NCI-H1048 (cell line): ENCODE data around the gene XRCC1.
"Not testable (repeated sequence)": the region's sequence is repeated elsewhere in the genome, so short reads cannot be mapped to it uniquely, and the experiment has no call there.

Source experiments
- DNase-seq: peaks from one replicate; lab custom pipeline; 2025; lab: John Stamatoyannopoulos, UW

The XRCC1 gene

GRCh38 chr19:43575156-43575950, at the start of gene XRCC1, which contains the start of gene PINLYP:
Gene XRCC1 (minus strand): TSS chr19:43575527. CDS start chr19:43575458, 69 bp downstream.
Gene PINLYP (plus strand): TSS chr19:43575801. CDS start chr19:43577192, 1,391 bp downstream.
- DNase-seq, result peak; percentile 96

GRCh38 chr19:43624933-43625332, 49.6 kb upstream of the XRCC1 start:
- DNase-seq, result no peak

- no peak for DNase-seq
Observed at GRCh38 chr19:43623889-43624670, 48.8 kb upstream of the XRCC1 start.

GRCh38 chr19:43622956-43623355, 47.6 kb upstream of the XRCC1 start:
- no peak for DNase-seq

GRCh38 chr19:43622070-43622469, 46.7 kb upstream of the XRCC1 start:
- no peak for DNase-seq

- no peak for DNase-seq
Observed at GRCh38 chr19:43620061-43621001, 45.0 kb upstream of the XRCC1 start.

- peak; percentile 96 for DNase-seq
Observed at GRCh38 chr19:43619262-43620060, 44.1 kb upstream of the XRCC1 start, which contains the start of gene ZNF428. Gene ZNF428 (minus strand): TSS chr19:43619629. CDS start chr19:43614304, 5,325 bp downstream.

GRCh38 chr19:43618921-43619261, 43.6 kb upstream of the XRCC1 start:
- no peak for DNase-seq

- DNase-seq, result no peak
Observed at GRCh38 chr19:43616954-43617353, 41.6 kb upstream of the XRCC1 start.

GRCh38 chr19:43616306-43616705, 41.0 kb upstream of the XRCC1 start:
- DNase-seq, result no peak

- no peak for DNase-seq
Observed at GRCh38 chr19:43612374-43612773, 37.0 kb upstream of the XRCC1 start.

GRCh38 chr19:43611788-43612187, 36.5 kb upstream of the XRCC1 start, which contains the start of gene SRRM5:
Gene SRRM5 (plus strand): TSS chr19:43612088. CDS start chr19:43612122, 34 bp downstream.
- DNase-seq, result no peak

- no peak for DNase-seq
Observed at GRCh38 chr19:43610493-43610892, 35.2 kb upstream of the XRCC1 start.

GRCh38 chr19:43609872-43610271, 34.5 kb upstream of the XRCC1 start:
- no peak for DNase-seq

- no peak for DNase-seq
Observed at GRCh38 chr19:43607238-43608205, 32.2 kb upstream of the XRCC1 start.

GRCh38 chr19:43606569-43607229, 31.4 kb upstream of the XRCC1 start:
- DNase-seq, result no peak

- no peak for DNase-seq
Observed at GRCh38 chr19:43605875-43606568, 30.7 kb upstream of the XRCC1 start.

- DNase-seq, result not testable (repeated sequence)
Observed at GRCh38 chr19:43600326-43600725, 25.0 kb upstream of the XRCC1 start.
